Endothelial cell (in vitro differentiated cells): ENCODE measurements around the gene PTCD2. TPM values are rescaled to one million over a fixed set of nuclear protein-coding genes. Genes with fewer than 3 reads are reported as not detected.

Experiments used
- DNase-seq: peaks from one replicate; pipeline ENCODE4 v3.0.0; 2021; ENCODE audit warnings: low spot score
- H3K27ac Mint-ChIP-seq: one replicate; pipeline ENCODE4 v1.8.0; 2021; ENCODE audit warnings: mixed read lengths, inconsistent platforms; ENCODE audit not compliant: unreplicated experiment
- H3K27me3 Mint-ChIP-seq: one replicate; pipeline ENCODE4 v1.8.0; 2021; ENCODE audit warnings: mild to moderate bottlenecking, moderate library complexity, mixed read lengths, inconsistent platforms; ENCODE audit not compliant: unreplicated experiment
- H3K36me3 Mint-ChIP-seq: one replicate; pipeline ENCODE4 v1.8.0; 2021; ENCODE audit warnings: mild to moderate bottlenecking, low read depth, mixed read lengths, inconsistent platforms; ENCODE audit not compliant: unreplicated experiment
- H3K4me1 Mint-ChIP-seq: one replicate; pipeline ENCODE4 v1.8.0; 2021; ENCODE audit warnings: mild to moderate bottlenecking, mixed read lengths, inconsistent platforms; ENCODE audit not compliant: unreplicated experiment
- H3K4me3 Mint-ChIP-seq: one replicate; pipeline ENCODE4 v1.8.0; 2021; ENCODE audit warnings: mild to moderate bottlenecking, mixed read lengths, inconsistent platforms; ENCODE audit not compliant: unreplicated experiment
- H3K9me3 Mint-ChIP-seq: one replicate; pipeline ENCODE4 v1.8.0; 2021; ENCODE audit warnings: mixed read lengths, inconsistent platforms; ENCODE audit not compliant: unreplicated experiment
- CTCF ChIP-seq: fragments of 200-600 bp; sonication (generic); IDR thresholded peaks from one replicate; pipeline ENCODE4 v1.5.0; 2021; ENCODE audit warnings: antibody characterized with exemption; ENCODE audit not compliant: unreplicated experiment
- total RNA-seq: library from RNA; stranded (reverse); fragmentation: NEBNext Ultra II Directional; extraction: Animal tissue kit (Norgen Biotek cat#: 25700); gene quantifications from one replicate; pipeline ENCODE4 v1.2.1, GENCODE V29; 2021; ENCODE audit not compliant: unreplicated experiment

PTCD2 gene
- total RNA-seq, 1 donor from 2014 or later: 7.5 TPM

DNA sequence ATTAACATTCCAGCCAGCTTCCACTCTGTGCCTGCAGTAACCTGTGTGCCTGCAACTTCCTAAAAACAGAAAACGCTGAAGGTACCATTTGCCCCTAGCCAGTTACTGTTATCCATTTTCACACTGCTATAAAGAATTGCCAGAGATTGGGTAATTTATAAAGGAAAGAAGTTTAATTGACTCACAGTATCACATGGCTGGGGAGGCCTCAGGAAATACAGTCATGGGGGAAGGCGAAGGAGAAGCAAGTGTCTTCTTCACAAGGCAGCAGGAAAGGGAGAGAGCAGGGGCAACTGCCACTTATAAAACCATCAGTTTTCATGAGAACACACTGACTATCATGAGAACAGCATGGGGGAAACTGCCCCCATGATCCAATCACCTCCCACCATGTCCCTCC, 31.2 kb downstream of the PTCD2 start:
- no peak for TF ChIP-seq CTCF
- Mint-ChIP-seq H3K36me3 (no peaks in the 10 kb centered on the region), H3K9me3 (no peaks in the 10 kb centered on the region), H3K4me1 (peaks cover 23% of the 10 kb centered on the region), H3K4me3 (no peak overlapping the region), H3K27ac (no peak overlapping the region), H3K27me3 (no peaks in the 10 kb centered on the region)
- no peak for DNase-seq

DNA sequence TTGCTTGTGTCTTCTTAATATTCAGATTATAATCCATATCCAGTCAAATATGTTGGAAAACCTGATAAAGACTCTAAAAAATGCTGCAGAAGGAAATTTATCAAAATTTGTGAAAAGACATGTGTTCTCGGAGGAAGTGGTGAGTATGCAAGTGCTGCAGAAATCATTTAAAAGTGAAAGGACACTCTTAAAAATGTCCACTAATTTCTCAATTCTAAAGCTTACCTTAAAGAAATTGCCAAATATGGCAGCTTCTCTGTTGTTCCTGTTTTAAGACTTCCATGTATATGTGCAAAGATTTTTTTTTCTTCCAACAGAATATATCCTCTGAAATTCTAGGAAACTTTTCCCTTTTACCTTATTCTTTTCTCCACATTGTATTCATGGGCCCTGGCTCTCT, 32.4 kb downstream of the PTCD2 start:
- no peak overlapping the region for H3K4me3 Mint-ChIP-seq
- TF ChIP-seq CTCF: no peak
- no peaks in the 10 kb centered on the region for H3K27me3 Mint-ChIP-seq
- H3K4me1 Mint-ChIP-seq: peaks cover 23% of the 10 kb centered on the region
- no peak for DNase-seq
- H3K36me3 Mint-ChIP-seq: no peaks in the 10 kb centered on the region
- H3K27ac Mint-ChIP-seq: no peak overlapping the region
- H3K9me3 Mint-ChIP-seq: no peaks in the 10 kb centered on the region

DNA sequence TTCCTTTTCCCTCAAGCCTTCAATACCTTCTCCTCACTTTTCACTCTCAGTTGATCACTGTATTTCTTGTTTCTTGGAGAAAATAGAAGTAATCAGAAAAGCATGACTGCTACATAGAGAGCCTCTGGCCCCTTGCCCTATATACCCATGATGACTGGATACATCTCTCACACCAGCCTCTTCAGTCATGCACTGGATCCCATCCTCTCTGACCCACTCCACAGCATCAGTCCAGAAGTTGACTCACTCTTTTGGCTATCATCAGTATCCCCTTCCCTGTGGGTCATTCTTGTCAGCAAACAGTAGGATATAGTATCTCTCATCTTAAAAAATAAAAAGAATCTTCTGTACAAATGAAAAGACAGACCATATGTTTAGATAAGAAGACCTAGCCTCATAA, 32.9 kb downstream of the PTCD2 start:
- Mint-ChIP-seq H3K9me3 (no peaks in the 10 kb centered on the region), H3K27me3 (no peaks in the 10 kb centered on the region), H3K4me1 (peaks cover 23% of the 10 kb centered on the region), H3K27ac (no peak overlapping the region), H3K36me3 (no peaks in the 10 kb centered on the region), H3K4me3 (no peak overlapping the region)
- no peak for TF ChIP-seq CTCF
- DNase-seq: no peak

- DNase-seq: peak; percentile 31
- no peak for TF ChIP-seq CTCF
- H3K36me3 Mint-ChIP-seq: no peaks in the 10 kb centered on the region
- H3K9me3 Mint-ChIP-seq: no peaks in the 10 kb centered on the region
- H3K27ac Mint-ChIP-seq: peak overlapping the region; percentile 52
- no peak overlapping the region for H3K4me3 Mint-ChIP-seq
- no peaks in the 10 kb centered on the region for H3K27me3 Mint-ChIP-seq
- H3K4me1 Mint-ChIP-seq: peaks cover 8% of the 10 kb centered on the region
These were observed 35.6 kb downstream of the PTCD2 start for GRCh38 chr5:72355706-72356299.

- peaks cover 3% of the 10 kb centered on the region for H3K36me3 Mint-ChIP-seq
- no peaks in the 10 kb centered on the region for H3K27me3 Mint-ChIP-seq
- TF ChIP-seq CTCF: no peak
- no peak for DNase-seq
- no peak overlapping the region for H3K4me3 Mint-ChIP-seq
- no peak overlapping the region for H3K27ac Mint-ChIP-seq
- peaks cover 5% of the 10 kb centered on the region for H3K4me1 Mint-ChIP-seq
- no peaks in the 10 kb centered on the region for H3K9me3 Mint-ChIP-seq
These were observed 36.2 kb downstream of the PTCD2 start for GRCh38 chr5:72356361-72356760.
